Measurements from ENCODE around the gene RESF1. TPM values are rescaled to one million over a fixed set of nuclear protein-coding genes. Genes with fewer than 3 reads are reported as not detected.

Gene RESF1, protein sequence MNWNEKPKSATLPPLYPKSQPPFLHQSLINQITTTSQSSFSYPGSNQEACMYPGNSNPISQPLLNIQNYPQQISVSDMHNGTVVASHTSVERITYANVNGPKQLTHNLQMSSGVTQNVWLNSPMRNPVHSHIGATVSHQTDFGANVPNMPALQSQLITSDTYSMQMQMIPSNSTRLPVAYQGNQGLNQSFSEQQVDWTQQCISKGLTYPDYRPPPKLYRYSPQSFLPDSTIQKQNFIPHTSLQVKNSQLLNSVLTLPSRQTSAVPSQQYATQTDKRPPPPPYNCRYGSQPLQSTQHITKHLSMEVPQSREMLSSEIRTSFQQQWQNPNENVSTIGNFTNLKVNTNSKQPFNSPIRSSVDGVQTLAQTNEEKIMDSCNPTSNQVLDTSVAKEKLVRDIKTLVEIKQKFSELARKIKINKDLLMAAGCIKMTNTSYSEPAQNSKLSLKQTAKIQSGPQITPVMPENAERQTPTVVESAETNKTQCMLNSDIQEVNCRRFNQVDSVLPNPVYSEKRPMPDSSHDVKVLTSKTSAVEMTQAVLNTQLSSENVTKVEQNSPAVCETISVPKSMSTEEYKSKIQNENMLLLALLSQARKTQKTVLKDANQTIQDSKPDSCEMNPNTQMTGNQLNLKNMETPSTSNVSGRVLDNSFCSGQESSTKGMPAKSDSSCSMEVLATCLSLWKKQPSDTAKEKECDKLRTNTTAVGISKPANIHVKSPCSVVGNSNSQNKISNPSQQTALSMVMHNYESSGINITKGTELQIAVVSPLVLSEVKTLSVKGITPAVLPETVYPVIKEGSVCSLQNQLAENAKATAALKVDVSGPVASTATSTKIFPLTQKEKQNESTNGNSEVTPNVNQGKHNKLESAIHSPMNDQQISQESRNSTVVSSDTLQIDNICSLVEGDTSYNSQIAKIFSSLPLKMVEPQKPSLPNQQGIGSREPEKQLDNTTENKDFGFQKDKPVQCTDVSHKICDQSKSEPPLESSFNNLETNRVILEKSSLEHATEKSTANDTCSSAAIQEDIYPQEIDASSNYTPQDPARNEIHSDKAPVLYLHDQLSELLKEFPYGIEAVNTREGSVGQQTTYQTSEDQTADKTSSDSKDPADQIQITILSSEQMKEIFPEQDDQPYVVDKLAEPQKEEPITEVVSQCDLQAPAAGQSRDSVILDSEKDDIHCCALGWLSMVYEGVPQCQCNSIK (N-terminal part only)
- total RNA-seq (2022; extraction: Qiagen RNA extraction), result 15.3 to 19.9 TPM (median 16.2 TPM) in 5 replicates

DNA sequence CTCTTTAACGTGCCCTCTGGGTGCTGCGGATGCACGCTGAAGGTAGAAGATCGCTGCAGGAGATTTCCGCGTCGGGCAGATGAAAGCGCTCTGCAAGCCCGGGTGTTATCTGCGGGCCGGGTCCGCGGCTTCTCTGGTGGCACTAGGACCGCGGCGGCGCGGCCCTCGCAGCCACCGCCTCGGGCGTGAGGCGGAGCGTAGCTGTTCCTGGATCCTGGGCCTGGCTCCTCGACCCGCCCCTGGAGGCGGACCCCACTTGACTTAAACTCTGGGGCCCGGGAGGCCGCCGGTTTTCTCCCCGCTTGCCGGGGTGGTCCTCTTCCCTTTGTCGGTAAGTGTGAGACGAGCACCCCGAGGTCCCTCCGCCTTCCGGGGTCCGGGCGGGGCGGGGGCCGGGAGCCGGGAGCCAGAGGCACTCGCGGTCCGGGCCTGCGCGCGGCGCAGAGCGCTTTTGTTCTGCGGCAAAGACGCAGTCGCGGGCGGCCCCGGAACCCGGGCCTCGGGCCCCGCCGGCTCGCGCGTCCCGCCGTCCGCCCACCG is at the start of gene RESF1:
RESF1 (plus strand) TSS at position 255 of the 540 bp plus-strand sequence. CDS start 21,541 bp downstream, outside the sequence.

Other genes starting within 250 kb of the RESF1 start
- 9.5 to 10.5 TPM (median 10.1 TPM) in 5 replicates for gene AMN1, start 230.4 kb upstream of the RESF1 start, total RNA-seq (2022; extraction: Qiagen RNA extraction)
- 12.1 to 14.0 TPM (median 13.3 TPM) in 5 replicates for gene BICD1, start 147.4 kb downstream of the RESF1 start, total RNA-seq (2022; extraction: Qiagen RNA extraction)